DOHH2 (cell line): ENCODE data around the gene ANKS1B.

Source experiments
- CTCF ChIP-seq: fragments of 200-600 bp; sonication (generic); IDR thresholded peaks from one replicate; pipeline ENCODE4 v1.5.1; 2014; ENCODE audit warnings: antibody characterized with exemption, mild to moderate bottlenecking, low read depth, low read length; ENCODE audit not compliant: poor library complexity, severe bottlenecking
- EZH2phosphoT487 ChIP-seq: fragments of 200-600 bp; sonication (generic); IDR thresholded peaks from 2 replicates; pipeline ENCODE4 v1.6.1; 2017; ENCODE audit warnings: borderline replicate concordance, mild to moderate bottlenecking, antibody characterized with exemption, low read length, moderate library complexity, mixed read lengths

- TF ChIP-seq CTCF: no peak
- TF ChIP-seq EZH2phosphoT487: no peak
Measured at GRCh38 chr12:98868076-98868475, 1116.7 kb downstream of the ANKS1B start.
